Testis (tissue), 3 donors: ENCODE measurements around the gene TSEN54. TPM values are rescaled to one million over a fixed set of nuclear protein-coding genes. Genes with fewer than 3 reads are reported as not detected.

Source experiments
- DNase-seq: peaks from one replicate; pipeline ENCODE4 v3.0.0-alpha.2; 2019
- H3K27ac ChIP-seq, 2 donors: fragments of 200-600 bp; sonication (generic); one replicate each; pipeline ENCODE4 v1.5.1; 2019
- H3K27me3 ChIP-seq: fragments of 200-600 bp; sonication (generic); one replicate; pipeline ENCODE4 v1.5.1; 2019
- H3K36me3 ChIP-seq: fragments of 200-600 bp; sonication (generic); one replicate; pipeline ENCODE4 v1.5.1; 2017; ENCODE audit warnings: low read depth; ENCODE audit errors: missing control alignments
- H3K4me1 ChIP-seq: fragments of 200-600 bp; sonication (generic); one replicate; pipeline ENCODE4 v1.5.1; 2019
- H3K4me3 ChIP-seq, 2 donors: fragments of 200-600 bp; sonication (generic); one replicate each; pipeline ENCODE4 v1.5.1; 2017 to 2019
- H3K9me3 ChIP-seq: fragments of 200-600 bp; sonication (generic); one replicate; pipeline ENCODE4 v1.5.1; 2017
- POLR2A ChIP-seq: fragments of 450-650 bp; IDR thresholded peaks from one replicate; pipeline ENCODE4 v1.6.1; 2017; ENCODE audit warnings: antibody characterized with exemption, mild to moderate bottlenecking, moderate library complexity
- WGBS, 2 donors: methylation state at CpG; one replicate each; pipeline ENCODE4 v1.1.5; 2018; 5-methylcytosine and 5-hydroxymethylcytosine counted together
- intact Hi-C: fragments of 100-400 bp; cut with DNase I; formaldehyde crosslinking; loops from one replicate; pipeline ENCODE4 v1.15.1; 2023; ENCODE audit warnings: low total_unique reads
- polyA plus RNA-seq: library from polyadenylated mRNA; stranded (reverse); fragments of 350-450 nt; fragmentation: Illumina TruSeq; extraction: RNeasy Lipid Tissue Mini Kit (QIAGEN cat#74804); gene quantifications from one replicate; pipeline ENCODE4 v1.2.3, GENCODE V29; 2014; ENCODE audit warnings: low read depth, low replicate concordance; ENCODE audit not compliant: insufficient read depth
- total RNA-seq, 2 donors: library from RNA; depleted of rRNA; stranded (reverse); fragments of >200 nt; gene quantifications; one replicate each; pipeline ENCODE4 v1.2.3, GENCODE V29; 2016
- TF ChIP-seq, protein P1 (sequence below), 3 experiments: fragments of 450-650 bp in 2 of 3; fragments of 200-600 bp in 1 of 3; sonication (generic) in 1 of 3; IDR thresholded peaks; one replicate each; pipeline ENCODE4 v1.5.1; 2016 to 2019; ENCODE audit warnings: antibody characterized with exemption in 3 of 3, mild to moderate bottlenecking in 2 of 3, moderate library complexity in 1 of 3

TSEN54 gene
- total and polyA plus RNA-seq, 3 donors from 2014 or later: 28.3 to 46.6 (median 45.7) TPM

DNA sequence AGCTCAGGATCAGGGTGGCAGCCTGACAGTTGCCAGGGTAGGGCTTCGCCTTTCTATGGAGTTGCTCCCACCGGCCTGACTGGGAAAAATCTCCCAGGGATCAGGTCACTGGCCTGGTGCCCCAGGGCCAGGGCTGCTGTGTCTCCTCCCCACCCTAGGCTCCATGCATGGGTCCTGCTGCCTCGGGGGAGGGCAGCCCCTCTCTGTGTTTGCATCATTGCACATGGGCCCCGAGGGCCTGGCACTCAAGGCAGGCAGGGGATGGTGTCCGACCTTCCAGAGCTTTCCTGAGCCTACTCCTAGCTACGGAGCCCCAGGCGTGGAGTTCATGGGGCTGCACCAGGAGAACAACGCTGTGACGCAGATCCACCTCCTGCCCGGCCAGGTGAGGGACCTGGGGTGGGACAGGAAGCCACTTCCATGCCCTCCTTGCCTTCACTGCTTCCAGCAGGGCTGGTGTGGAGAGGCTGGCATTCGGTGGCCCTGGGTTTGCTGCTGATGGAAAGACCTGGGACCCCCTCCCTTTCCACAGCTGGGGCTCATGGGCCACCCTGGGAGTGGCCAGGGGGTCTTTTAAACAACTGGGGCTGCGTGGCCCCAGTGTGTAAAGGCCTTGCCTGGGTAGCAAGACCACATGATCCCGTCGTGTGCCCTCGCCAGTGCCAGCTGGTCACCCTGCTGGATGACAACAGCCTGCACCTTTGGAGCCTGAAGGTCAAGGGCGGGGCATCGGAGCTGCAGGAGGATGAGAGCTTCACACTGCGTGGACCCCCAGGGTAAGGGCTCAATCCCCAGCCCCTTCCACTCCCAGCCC lies 41.7 kb downstream of the TSEN54 start:
- TF ChIP-seq POLR2A: no peak
- TF ChIP-seq, protein P1, sequence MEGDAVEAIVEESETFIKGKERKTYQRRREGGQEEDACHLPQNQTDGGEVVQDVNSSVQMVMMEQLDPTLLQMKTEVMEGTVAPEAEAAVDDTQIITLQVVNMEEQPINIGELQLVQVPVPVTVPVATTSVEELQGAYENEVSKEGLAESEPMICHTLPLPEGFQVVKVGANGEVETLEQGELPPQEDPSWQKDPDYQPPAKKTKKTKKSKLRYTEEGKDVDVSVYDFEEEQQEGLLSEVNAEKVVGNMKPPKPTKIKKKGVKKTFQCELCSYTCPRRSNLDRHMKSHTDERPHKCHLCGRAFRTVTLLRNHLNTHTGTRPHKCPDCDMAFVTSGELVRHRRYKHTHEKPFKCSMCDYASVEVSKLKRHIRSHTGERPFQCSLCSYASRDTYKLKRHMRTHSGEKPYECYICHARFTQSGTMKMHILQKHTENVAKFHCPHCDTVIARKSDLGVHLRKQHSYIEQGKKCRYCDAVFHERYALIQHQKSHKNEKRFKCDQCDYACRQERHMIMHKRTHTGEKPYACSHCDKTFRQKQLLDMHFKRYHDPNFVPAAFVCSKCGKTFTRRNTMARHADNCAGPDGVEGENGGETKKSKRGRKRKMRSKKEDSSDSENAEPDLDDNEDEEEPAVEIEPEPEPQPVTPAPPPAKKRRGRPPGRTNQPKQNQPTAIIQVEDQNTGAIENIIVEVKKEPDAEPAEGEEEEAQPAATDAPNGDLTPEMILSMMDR (IDR thresholded peaks at IDR 0.05): no peak

DNA sequence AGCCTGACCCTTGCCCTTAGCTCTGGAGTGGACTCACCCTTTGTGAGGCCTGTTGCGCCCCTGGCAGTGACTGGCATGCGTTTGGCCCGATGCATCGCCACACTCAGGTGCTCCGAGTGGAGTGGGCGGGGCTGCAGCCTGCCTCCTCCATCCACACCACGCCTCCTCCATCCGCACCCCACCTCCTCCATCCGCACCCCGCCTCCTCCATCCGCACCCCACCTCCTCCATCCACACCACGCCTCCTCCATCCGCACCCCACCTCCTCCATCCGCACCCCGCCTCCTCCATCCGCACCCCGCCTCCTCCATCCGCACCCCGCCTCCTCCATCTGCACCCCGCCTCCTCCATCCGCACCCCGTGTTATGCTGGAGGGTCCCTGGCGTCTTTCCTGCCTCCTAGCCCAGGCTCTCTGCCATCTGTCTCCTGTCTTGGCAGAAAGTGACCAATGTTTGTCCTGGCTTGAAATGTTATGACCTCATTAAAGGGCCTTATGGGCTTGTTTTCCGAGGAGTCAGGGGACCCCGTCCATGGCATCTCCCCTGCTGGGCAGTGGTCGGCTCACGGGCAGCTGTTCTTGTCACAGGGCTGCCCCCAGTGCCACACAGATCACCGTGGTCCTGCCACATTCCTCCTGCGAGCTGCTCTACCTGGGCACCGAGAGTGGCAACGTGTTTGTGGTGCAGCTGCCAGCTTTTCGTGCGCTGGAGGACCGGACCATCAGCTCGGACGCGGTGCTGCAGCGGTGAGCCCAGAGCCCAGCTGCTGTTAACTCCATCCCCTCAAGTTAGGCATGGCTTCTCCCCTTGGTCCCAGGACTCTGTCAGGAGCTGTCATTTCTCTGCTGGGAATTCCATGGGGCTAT lies 42.6 kb downstream of the TSEN54 start:
- H3K36me3 ChIP-seq: no peaks in the 10 kb centered on the region

More for the DNA sequence above, 41.7 kb downstream of the TSEN54 start:
- Histone ChIP-seq H3K9me3 (no peaks in the 10 kb centered on the region), H3K27me3 (no peaks in the 10 kb centered on the region), H3K36me3 (no peaks in the 10 kb centered on the region), H3K4me3 (no peak overlapping the region), H3K27ac (no peak overlapping the region), H3K4me1 (peaks cover 10% of the 10 kb centered on the region)
- WGBS, 2 donors: 93 to 100% methylated on average over 1 to 18 of the region's 18 CpGs
- no peak for DNase-seq
- intact Hi-C loops: no loop called here

DNA sequence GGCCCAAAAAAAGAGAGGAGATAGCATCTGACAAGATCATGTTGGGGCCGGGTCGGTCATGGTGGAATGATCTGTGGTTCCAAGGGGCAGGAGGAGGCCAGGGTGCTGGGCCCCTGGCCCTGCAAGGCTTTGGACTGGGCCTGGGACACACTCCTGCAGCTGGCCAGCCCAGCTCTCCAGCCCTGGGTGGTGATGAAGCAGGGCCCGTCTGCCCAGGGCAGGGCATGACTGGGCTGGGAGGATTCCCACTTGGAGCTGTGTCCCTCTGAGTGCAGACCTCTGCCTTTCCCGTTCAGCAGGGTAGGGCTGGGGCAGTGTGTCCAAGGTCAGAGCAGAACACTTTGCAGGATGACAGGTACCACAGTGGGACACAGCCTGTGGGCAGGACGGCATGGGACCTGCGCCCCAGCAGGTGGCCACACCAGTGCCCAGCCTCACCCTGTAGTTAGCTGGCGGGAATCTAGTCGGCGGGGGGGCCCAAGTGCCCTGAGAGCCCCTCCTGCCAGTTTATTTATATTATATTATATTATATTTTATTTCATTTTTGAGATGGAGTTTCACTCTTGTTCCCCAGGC lies 43.7 kb downstream of the TSEN54 start:
- Histone ChIP-seq H3K27me3 (no peaks in the 10 kb centered on the region), H3K36me3 (no peaks in the 10 kb centered on the region), H3K9me3 (no peaks in the 10 kb centered on the region), H3K4me3 (no peak overlapping the region), H3K4me1 (peaks cover 10% of the 10 kb centered on the region), H3K27ac (no peak overlapping the region)
- no peak for TF ChIP-seq POLR2A
- TF ChIP-seq, protein P1 (IDR thresholded peaks at IDR 0.05): no peak
- intact Hi-C loops: no loop called here
- no peak for DNase-seq
- 84 to 89% methylated on average over 8 to 9 of the region's 9 CpGs for WGBS, 2 donors

More for the DNA sequence above, 42.6 kb downstream of the TSEN54 start:
- WGBS, 2 donors: 88 to 91% methylated on average over 34 to 36 of the region's 38 CpGs
- no peak for DNase-seq
- TF ChIP-seq POLR2A: no peak
- TF ChIP-seq, protein P1 (IDR thresholded peaks at IDR 0.05): no peak
- Histone ChIP-seq H3K4me3 (no peak overlapping the region), H3K27me3 (no peaks in the 10 kb centered on the region), H3K4me1 (peaks cover 10% of the 10 kb centered on the region), H3K27ac (no peak overlapping the region), H3K9me3 (no peaks in the 10 kb centered on the region)
- intact Hi-C loops: no loop called here

DNA sequence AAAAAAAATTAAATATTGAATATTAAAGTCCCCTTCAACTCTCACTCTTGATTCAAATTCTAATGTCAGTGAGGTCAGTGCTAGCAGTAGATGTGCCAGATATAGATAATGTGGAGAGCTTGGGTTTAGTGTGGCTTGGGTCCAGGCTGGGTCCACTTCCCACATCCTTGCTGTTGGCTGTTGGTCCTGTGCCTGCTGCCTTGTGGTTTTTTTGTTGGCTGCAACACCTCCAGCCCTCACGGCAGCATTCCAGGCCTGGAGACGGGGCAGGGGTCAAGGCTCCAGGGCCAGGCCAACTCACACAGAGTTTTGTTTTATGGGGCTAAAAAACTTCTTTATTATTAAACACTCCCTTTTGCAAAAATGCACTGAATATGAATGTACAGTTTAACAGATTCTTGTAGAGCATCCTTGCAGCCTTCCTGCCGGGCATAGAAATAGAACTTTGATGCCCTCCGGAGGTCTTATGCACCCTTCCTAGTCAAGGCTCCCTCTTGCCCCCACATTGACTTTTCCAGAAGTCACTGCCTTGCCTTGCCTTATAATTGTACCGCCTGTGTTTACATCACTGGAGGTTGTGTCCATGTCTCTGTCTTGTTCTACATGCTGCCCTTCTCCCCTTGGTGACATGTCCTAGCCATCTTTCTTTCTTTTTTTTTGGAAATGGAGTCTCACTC lies 45.7 kb downstream of the TSEN54 start:
- H3K27ac ChIP-seq: no peak overlapping the region
- DNase-seq: no peak
- WGBS, 2 donors: 61 to 76% methylated on average over 5 of the region's 5 CpGs

More for the DNA sequence above, 45.7 kb downstream of the TSEN54 start:
- intact Hi-C loops: no loop called here
- Histone ChIP-seq H3K36me3 (no peaks in the 10 kb centered on the region), H3K9me3 (no peaks in the 10 kb centered on the region), H3K4me3 (no peak overlapping the region), H3K27me3 (no peaks in the 10 kb centered on the region), H3K4me1 (peaks cover 10% of the 10 kb centered on the region)
- no peak for TF ChIP-seq POLR2A
- TF ChIP-seq, protein P1 (IDR thresholded peaks at IDR 0.05): no peak
